GM13977 (cell line): Measurements from ENCODE around the gene GCKR.
"Not testable (repeated sequence)": the region's sequence is repeated elsewhere in the genome, so short reads cannot be mapped to it uniquely, and the experiment has no call there.

Experiments used
- DNase-seq: peaks from one replicate; pipeline ENCODE4 v3.0.0; 2012; ENCODE audit warnings: low spot score
- CTCF ChIP-seq: IDR thresholded peaks from 2 replicates; pipeline ENCODE4 v1.5.1; 2012; ENCODE audit warnings: mild to moderate bottlenecking, control low read depth; ENCODE audit not compliant: insufficient read depth; ENCODE audit errors: extremely low read depth, missing control alignments
- in situ Hi-C: fragments of 300-500 bp; cut with MboI; formaldehyde crosslinking; loops from one replicate; pipeline ENCODE4 v1.12.0; 2022; ENCODE audit warnings: low sequenced_read_pairs, low pct_unique_long_range_greater_than_20kb, mixed read lengths, inconsistent platforms; ENCODE audit not compliant: unreplicated experiment

The GCKR gene

GRCh38 chr2:27545348-27546141 lies 48.9 kb downstream of the GCKR start:
- DNase-seq: no peak
- no peak for TF ChIP-seq CTCF
- in situ Hi-C loops: no loop called here

- in situ Hi-C loops: no loop called here
- DNase-seq: no peak
- no peak for TF ChIP-seq CTCF
Measured at GRCh38 chr2:27549303-27549702, 52.7 kb downstream of the GCKR start.

GRCh38 chr2:27551514-27551913 lies 54.9 kb downstream of the GCKR start:
- in situ Hi-C loops: no loop called here
- TF ChIP-seq CTCF: no peak

GRCh38 chr2:27552941-27553340 lies 56.3 kb downstream of the GCKR start:
- no peak for TF ChIP-seq CTCF
- no peak for DNase-seq
- in situ Hi-C loops: no loop called here

More at GRCh38 chr2:27551514-27551913, 54.9 kb downstream of the GCKR start:
- no peak for DNase-seq

- DNase-seq, in situ Hi-C loops: not testable (repeated sequence)
Measured at GRCh38 chr2:27554451-27554850, 57.8 kb downstream of the GCKR start.

- no peak for TF ChIP-seq CTCF
- in situ Hi-C loops: no loop called here
- no peak for DNase-seq
Measured at GRCh38 chr2:27559228-27559627, 62.6 kb downstream of the GCKR start.

- in situ Hi-C loops: no loop called here
- DNase-seq: no peak
- TF ChIP-seq CTCF: no peak
Measured at GRCh38 chr2:27561060-27561459, 64.4 kb downstream of the GCKR start.
